Measurements from ENCODE around the gene FLACC1. TPM values are rescaled to one million over a fixed set of nuclear protein-coding genes. Genes with fewer than 3 reads are reported as not detected.

FLACC1 gene
- total RNA-seq, 1 donor from 2014 or later = 0.69 TPM

DNA sequence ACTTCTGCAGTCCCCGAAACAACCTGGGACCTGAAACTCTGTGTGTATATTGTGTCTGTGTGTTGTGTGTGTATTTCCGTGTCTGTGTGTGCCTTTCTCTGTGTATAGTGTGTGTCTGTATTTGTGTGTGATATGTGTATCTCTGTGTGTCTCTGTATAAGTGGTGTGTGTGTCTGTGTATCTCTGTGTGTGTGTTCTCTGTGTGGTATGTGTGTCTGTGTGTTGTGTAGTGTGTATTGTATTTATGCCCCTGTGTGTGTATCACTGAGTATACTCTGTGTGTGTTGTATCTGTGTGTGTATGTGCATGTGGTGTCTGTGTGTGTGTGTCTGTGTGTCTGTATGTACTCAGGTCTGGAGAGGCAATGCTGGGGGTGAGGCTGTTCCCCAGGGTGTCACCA lies 85.2 kb downstream of the FLACC1 start:
- TF ChIP-seq, protein P1, sequence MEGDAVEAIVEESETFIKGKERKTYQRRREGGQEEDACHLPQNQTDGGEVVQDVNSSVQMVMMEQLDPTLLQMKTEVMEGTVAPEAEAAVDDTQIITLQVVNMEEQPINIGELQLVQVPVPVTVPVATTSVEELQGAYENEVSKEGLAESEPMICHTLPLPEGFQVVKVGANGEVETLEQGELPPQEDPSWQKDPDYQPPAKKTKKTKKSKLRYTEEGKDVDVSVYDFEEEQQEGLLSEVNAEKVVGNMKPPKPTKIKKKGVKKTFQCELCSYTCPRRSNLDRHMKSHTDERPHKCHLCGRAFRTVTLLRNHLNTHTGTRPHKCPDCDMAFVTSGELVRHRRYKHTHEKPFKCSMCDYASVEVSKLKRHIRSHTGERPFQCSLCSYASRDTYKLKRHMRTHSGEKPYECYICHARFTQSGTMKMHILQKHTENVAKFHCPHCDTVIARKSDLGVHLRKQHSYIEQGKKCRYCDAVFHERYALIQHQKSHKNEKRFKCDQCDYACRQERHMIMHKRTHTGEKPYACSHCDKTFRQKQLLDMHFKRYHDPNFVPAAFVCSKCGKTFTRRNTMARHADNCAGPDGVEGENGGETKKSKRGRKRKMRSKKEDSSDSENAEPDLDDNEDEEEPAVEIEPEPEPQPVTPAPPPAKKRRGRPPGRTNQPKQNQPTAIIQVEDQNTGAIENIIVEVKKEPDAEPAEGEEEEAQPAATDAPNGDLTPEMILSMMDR (IDR thresholded peaks at IDR 0.05; ENCODE audit: unreplicated experiment) = no peak
- H3K27ac Mint-ChIP-seq = no peak overlapping the region
- H3K4me1 Mint-ChIP-seq (ENCODE audit: low read depth) = no peaks in the 10 kb centered on the region
- H3K36me3 Mint-ChIP-seq (ENCODE audit: insufficient read depth) = no peaks in the 10 kb centered on the region
- H3K27me3 Mint-ChIP-seq = no peaks in the 10 kb centered on the region
- H3K9me3 Mint-ChIP-seq (ENCODE audit: low read depth) = no peaks in the 10 kb centered on the region
- DNase-seq (ENCODE audit: low spot score, unreplicated experiment) = no peak
- no peak overlapping the region for H3K4me3 Mint-ChIP-seq (ENCODE audit: low read depth)

GRCh38 chr2:201270293-201271001 lies 86.7 kb downstream of the FLACC1 start:
- no peak for DNase-seq (ENCODE audit: low spot score, unreplicated experiment)
- Mint-ChIP-seq H3K36me3 (ENCODE audit: insufficient read depth) (no peaks in the 10 kb centered on the region), H3K27me3 (no peaks in the 10 kb centered on the region), H3K27ac (no peak overlapping the region), H3K4me1 (ENCODE audit: low read depth) (no peaks in the 10 kb centered on the region), H3K4me3 (ENCODE audit: low read depth) (no peak overlapping the region), H3K9me3 (ENCODE audit: low read depth) (no peaks in the 10 kb centered on the region)
- TF ChIP-seq, protein P1 (IDR thresholded peaks at IDR 0.05; ENCODE audit: unreplicated experiment) = no peak

DNA sequence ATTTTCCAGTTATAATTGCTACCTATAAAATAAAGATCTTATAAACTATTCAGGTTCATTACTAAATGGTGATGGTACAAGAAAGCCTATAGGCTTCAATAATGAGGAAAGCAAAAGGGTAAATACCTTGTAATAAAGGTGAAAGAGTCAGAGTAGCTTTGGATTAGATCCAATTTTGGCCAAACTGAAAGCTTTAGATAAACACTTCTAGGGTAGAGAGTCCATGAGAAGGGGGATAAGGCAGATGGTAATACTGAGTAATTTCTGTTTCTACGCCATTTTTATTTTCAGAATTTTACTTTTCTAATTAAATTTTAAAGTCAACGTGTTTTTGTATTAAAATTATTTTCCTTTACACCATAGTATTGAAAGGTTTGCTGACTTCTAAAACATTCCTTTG lies 87.4 kb downstream of the FLACC1 start:
- Mint-ChIP-seq H3K36me3 (ENCODE audit: insufficient read depth) (no peaks in the 10 kb centered on the region), H3K9me3 (ENCODE audit: low read depth) (no peaks in the 10 kb centered on the region), H3K4me1 (ENCODE audit: low read depth) (no peaks in the 10 kb centered on the region), H3K4me3 (ENCODE audit: low read depth) (no peak overlapping the region), H3K27ac (no peak overlapping the region), H3K27me3 (no peaks in the 10 kb centered on the region)
- no peak for DNase-seq (ENCODE audit: low spot score, unreplicated experiment)
- TF ChIP-seq, protein P1 (IDR thresholded peaks at IDR 0.05; ENCODE audit: unreplicated experiment) = no peak

DNA sequence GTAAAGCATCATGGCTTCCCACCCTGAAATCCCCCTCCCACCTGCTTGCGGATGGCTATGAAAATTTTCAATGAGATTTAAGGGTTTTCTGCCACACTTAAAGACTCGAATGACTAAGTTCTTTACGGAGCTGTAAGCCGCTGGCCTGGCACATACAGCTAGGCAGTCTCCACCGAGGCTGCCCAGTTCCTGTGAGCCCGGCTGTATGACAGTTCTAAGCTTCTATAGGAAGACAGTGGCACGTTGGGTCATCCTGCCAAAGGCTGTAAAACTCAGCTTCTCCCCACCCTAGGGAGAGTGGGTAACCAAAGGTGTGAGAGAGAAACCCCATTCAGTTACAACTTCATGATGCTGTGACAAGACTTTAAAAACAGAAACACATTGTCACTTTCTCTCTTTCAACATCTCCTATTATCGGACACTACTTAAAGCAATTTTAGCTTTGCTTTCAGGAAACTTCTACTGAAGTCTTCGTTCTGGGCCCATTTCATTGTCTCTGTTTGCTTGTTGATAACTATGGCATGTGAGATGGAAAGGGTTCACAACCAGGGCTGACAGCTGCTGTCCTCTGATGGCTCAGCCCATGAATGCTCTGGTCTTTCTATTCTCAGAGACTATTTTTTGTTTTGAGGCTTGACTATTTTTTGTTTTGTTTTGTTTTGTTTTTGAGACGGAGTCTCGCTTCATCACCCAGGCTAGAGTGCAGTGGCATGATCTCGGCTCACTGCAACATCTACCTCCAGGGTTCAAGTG lies 89.7 kb downstream of the FLACC1 start:
- Mint-ChIP-seq H3K27ac (no peak overlapping the region), H3K36me3 (ENCODE audit: insufficient read depth) (no peaks in the 10 kb centered on the region), H3K9me3 (ENCODE audit: low read depth) (no peaks in the 10 kb centered on the region), H3K4me3 (ENCODE audit: low read depth) (no peak overlapping the region), H3K4me1 (ENCODE audit: low read depth) (no peaks in the 10 kb centered on the region), H3K27me3 (no peaks in the 10 kb centered on the region)
- DNase-seq (ENCODE audit: low spot score, unreplicated experiment) = no peak
- TF ChIP-seq, protein P1 (IDR thresholded peaks at IDR 0.05; ENCODE audit: unreplicated experiment) = no peak

- Mint-ChIP-seq H3K9me3 (ENCODE audit: low read depth) (no peaks in the 10 kb centered on the region), H3K27ac (no peak overlapping the region), H3K36me3 (ENCODE audit: insufficient read depth) (no peaks in the 10 kb centered on the region), H3K4me3 (ENCODE audit: low read depth) (no peak overlapping the region), H3K27me3 (no peaks in the 10 kb centered on the region), H3K4me1 (ENCODE audit: low read depth) (no peaks in the 10 kb centered on the region)
- no peak for DNase-seq (ENCODE audit: low spot score, unreplicated experiment)
- TF ChIP-seq, protein P1 (IDR thresholded peaks at IDR 0.05; ENCODE audit: unreplicated experiment) = no peak
Observed at GRCh38 chr2:201266629-201267028, 90.5 kb downstream of the FLACC1 start.

Data from progenitor cell of endocrine pancreas (in vitro differentiated cells).